Right atrium auricular region (tissue), 2 donors: ENCODE measurements around the gene MSH5. TPM values are rescaled to one million over a fixed set of nuclear protein-coding genes. Genes with fewer than 3 reads are reported as not detected.

Experiments used
- DNase-seq: peaks from one replicate; pipeline ENCODE4 v3.0.0-alpha.2; 2019; ENCODE audit warnings: low spot score
- H3K27ac ChIP-seq, 2 donors: fragments of 200-600 bp; sonication (generic); 1 replicate in 1 of 2; 2 replicates in 1 of 2; pipeline ENCODE4 v1.5.1; 2016 to 2019
- H3K27me3 ChIP-seq, 2 donors: fragments of 200-600 bp; sonication (generic); one replicate each; pipeline versions ENCODE4 v1.5.1 to v1.6.0; 2017 to 2019
- H3K36me3 ChIP-seq: fragments of 200-600 bp; sonication (generic); one replicate; pipeline ENCODE4 v1.5.1; 2016
- H3K4me1 ChIP-seq, 2 donors: fragments of 200-600 bp; sonication (generic); one replicate each; pipeline versions ENCODE4 v1.5.1 to v1.6.0; 2017 to 2019
- H3K4me3 ChIP-seq, 2 donors: fragments of 200-600 bp; sonication (generic); 1 replicate in 1 of 2; 2 replicates in 1 of 2; pipeline ENCODE4 v1.5.1; 2017 to 2019; ENCODE audit warnings: mild to moderate bottlenecking in 1 of 2, moderate library complexity in 1 of 2
- H3K9me3 ChIP-seq, 2 donors: fragments of 200-600 bp; sonication (generic); one replicate each; pipeline ENCODE4 v1.5.1; 2019
- total RNA-seq, 2 donors: library from RNA; depleted of rRNA; stranded (reverse); fragments of >200 nt; gene quantifications; one replicate each; pipeline ENCODE4 v1.1.0, GENCODE V29; 2016
- TF ChIP-seq, protein P1 (sequence below), 2 donors: fragments of 200-600 bp; sonication (generic); IDR thresholded peaks; one replicate each; pipeline ENCODE4 v1.5.1; 2019; ENCODE audit warnings: antibody characterized with exemption in 2 of 2

MSH5 gene
- total RNA-seq, 2 donors from 2014 or later: 0.37 to 0.98 TPM

DNA sequence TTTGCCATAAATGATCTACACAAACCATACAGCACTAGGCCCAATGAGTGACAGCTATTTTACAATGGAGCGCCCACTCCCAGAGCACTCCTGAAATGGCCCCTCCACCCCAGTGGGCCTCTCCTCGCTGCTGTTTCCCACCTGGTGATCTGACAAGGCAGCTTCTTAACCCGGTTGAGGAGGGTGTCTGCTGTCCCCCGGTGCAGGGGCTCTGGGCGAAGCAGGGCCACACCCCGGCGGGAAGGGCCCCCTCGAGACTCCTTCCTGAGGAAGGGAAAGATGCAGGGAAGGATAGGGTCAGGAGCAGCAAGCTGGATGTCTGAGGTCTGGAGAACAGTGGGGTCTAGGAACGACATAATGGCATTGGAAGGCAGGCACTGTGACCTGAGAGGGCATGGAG lies 46.9 kb upstream of the MSH5 start:
- no peaks in the 10 kb centered on the region for H3K27me3 ChIP-seq
- TF ChIP-seq, protein P1, sequence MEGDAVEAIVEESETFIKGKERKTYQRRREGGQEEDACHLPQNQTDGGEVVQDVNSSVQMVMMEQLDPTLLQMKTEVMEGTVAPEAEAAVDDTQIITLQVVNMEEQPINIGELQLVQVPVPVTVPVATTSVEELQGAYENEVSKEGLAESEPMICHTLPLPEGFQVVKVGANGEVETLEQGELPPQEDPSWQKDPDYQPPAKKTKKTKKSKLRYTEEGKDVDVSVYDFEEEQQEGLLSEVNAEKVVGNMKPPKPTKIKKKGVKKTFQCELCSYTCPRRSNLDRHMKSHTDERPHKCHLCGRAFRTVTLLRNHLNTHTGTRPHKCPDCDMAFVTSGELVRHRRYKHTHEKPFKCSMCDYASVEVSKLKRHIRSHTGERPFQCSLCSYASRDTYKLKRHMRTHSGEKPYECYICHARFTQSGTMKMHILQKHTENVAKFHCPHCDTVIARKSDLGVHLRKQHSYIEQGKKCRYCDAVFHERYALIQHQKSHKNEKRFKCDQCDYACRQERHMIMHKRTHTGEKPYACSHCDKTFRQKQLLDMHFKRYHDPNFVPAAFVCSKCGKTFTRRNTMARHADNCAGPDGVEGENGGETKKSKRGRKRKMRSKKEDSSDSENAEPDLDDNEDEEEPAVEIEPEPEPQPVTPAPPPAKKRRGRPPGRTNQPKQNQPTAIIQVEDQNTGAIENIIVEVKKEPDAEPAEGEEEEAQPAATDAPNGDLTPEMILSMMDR (IDR thresholded peaks at IDR 0.05): no peak
- no peak for DNase-seq
- H3K4me1 ChIP-seq: peaks cover 0 to 2% of the 10 kb centered on the region in 2 donors
- H3K36me3 ChIP-seq: peaks cover 92% of the 10 kb centered on the region
- no peaks in the 10 kb centered on the region for H3K9me3 ChIP-seq
- H3K4me3 ChIP-seq: no peak overlapping the region
- no peak overlapping the region for H3K27ac ChIP-seq

- Histone ChIP-seq H3K9me3 (no peaks in the 10 kb centered on the region), H3K4me1 (peaks cover 0 to 4% of the 10 kb centered on the region in 2 donors), H3K4me3 (no peak overlapping the region), H3K27ac (no peak overlapping the region), H3K27me3 (no peaks in the 10 kb centered on the region), H3K36me3 (peaks cover 86% of the 10 kb centered on the region)
- TF ChIP-seq, protein P1 (IDR thresholded peaks at IDR 0.05): no peak
- no peak for DNase-seq
These were observed 46.3 kb upstream of the MSH5 start for GRCh38 chr6:31693535-31693934.

GRCh38 chr6:31697555-31697954 lies 42.2 kb upstream of the MSH5 start:
- Histone ChIP-seq H3K4me1 (peaks cover 0 to 22% of the 10 kb centered on the region in 2 donors), H3K27me3 (no peaks in the 10 kb centered on the region), H3K4me3 (no peak overlapping the region), H3K36me3 (peaks cover 66% of the 10 kb centered on the region), H3K27ac (no peak overlapping the region), H3K9me3 (no peaks in the 10 kb centered on the region)
- DNase-seq: no peak
- TF ChIP-seq, protein P1 (IDR thresholded peaks at IDR 0.05): no peak

DNA sequence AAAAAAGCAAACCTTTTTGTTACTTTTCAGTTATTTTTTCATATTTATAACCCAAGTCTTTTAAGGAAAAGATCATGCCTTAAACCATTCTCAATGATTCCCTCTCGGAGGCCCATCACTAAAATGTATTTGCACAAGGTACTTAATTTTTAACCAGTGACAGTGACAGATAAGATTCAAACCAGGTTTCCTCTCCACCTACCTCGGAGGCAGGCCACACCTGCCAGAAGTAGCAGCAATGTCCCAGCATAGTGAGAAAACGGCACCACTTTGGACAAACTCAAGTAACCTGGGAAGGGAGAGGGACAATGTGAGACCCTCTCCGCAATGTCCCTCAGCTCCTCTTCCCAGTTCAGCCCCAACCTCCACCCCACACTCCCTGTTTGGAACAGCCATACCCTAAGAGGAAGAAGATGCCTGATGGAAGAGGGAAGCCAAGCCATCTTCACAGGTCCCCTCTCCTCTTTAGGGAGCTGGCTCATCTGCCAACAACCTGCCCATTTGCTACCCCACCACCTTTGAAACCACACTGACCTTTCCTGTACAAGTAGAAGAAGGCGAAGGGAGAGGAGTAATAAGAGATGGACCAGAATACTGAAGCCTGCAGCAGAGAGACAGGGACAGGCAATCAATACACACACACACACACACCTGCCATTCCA lies 38.9 kb upstream of the MSH5 start:
- TF ChIP-seq, protein P1 (IDR thresholded peaks at IDR 0.05): no peak

DNA sequence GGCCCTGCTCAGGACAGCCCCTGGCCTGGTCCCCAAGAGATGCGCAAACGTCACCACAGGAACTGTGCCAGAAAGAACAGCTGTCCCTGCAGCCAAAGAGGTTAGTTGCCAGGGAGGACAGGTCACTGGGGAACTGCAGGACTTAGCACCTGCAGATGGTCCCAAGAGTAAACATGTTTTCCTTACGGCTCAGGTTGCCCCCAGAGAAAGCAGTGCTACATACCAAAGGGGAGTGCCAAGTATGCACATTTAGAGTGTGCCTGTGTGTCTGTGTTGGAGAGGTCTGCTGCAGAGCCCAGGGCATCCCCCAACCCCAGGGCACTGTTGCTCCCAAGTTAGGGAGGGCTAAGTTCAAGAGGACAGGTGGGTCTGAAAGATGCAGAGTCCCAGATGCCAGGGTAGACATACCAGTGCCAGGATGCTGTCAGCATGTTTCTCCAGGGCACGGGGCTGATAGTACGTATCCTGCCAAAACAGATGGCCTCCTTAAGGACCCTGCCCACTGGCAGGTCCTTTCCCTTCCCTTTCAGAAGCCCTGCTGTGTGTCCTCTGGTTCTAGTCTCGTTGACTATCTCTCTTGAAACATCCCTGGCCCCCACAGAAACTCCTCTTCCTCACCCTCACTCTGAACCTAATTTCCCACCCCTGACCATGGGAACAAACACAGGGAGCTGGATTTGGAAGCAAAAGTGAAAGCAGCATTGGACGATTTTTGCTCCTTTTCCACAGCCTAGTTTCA lies 38.0 kb upstream of the MSH5 start:
- no peak for DNase-seq
- TF ChIP-seq, protein P1 (IDR thresholded peaks at IDR 0.05): no peak
- Histone ChIP-seq H3K9me3 (no peaks in the 10 kb centered on the region), H3K27ac (peak overlapping the region; percentile 97 to 98), H3K27me3 (no peaks in the 10 kb centered on the region), H3K4me3 (peak overlapping the region; percentile 78 to 82), H3K4me1 (peaks cover 0 to 22% of the 10 kb centered on the region in 2 donors), H3K36me3 (peaks cover 30% of the 10 kb centered on the region)

More for the DNA sequence above, 38.9 kb upstream of the MSH5 start:
- no peak for DNase-seq
- no peak overlapping the region for H3K4me3 ChIP-seq
- no peaks in the 10 kb centered on the region for H3K9me3 ChIP-seq
- peaks cover 40% of the 10 kb centered on the region for H3K36me3 ChIP-seq
- H3K27ac ChIP-seq: no peak overlapping the region
- peaks cover 0 to 22% of the 10 kb centered on the region in 2 donors for H3K4me1 ChIP-seq
- H3K27me3 ChIP-seq: no peaks in the 10 kb centered on the region
